IMR-90 (cell line): ENCODE measurements around the gene RFPL2. TPM values are rescaled to one million over a fixed set of nuclear protein-coding genes. Genes with fewer than 3 reads are reported as not detected.

Experiments
- ATAC-seq: fragments of 200-7000 bp; cut with Tn5 transposase; 2 replicates; pipeline ENCODE4 v1.9.1; 2020; ENCODE audit warnings: low read depth, mild to moderate bottlenecking, moderate library complexity
- BruUV-seq: library from RNA; stranded (reverse); fragments of 400-500 nt; replicated peaks from 2 replicates; lab custom pipeline; 2021; lab: Mats Ljungman, UMichigan
- CTCF ChIA-PET: fragments of 300-600 bp; formaldehyde crosslinking; extraction: SDS; loops from one replicate; lab custom pipeline; 2021; ENCODE audit warnings: antibody characterized with exemption; lab: Yijun Ruan, JAX
- POLR2A ChIA-PET: fragments of 300-600 bp; sonication (Branson Sonifier 250); formaldehyde crosslinking; loops from one replicate; lab custom pipeline; 2022; ENCODE audit warnings: antibody characterized with exemption; ENCODE audit not compliant: unreplicated experiment; lab: Charles Lee
- DNase-seq: peaks from one replicate; pipeline ENCODE4 v3.0.0; 2013
- H2AFZ ChIP-seq: replicated peaks from 2 replicates; pipeline ENCODE3; 2013; ENCODE audit warnings: low read length, mild to moderate bottlenecking; ENCODE audit not compliant: poor library complexity
- H2AK5ac ChIP-seq: 2 replicates; pipeline ENCODE4 v1.6.1; 2013; ENCODE audit warnings: low read depth, low read length, inconsistent platforms
- H2AK9ac ChIP-seq: replicated peaks from 2 replicates; pipeline ENCODE3; 2013; ENCODE audit warnings: mild to moderate bottlenecking, low read depth, low read length, moderate library complexity; ENCODE audit not compliant: poor library complexity
- H2BK120ac ChIP-seq: 2 replicates; pipeline ENCODE4 v1.6.1; 2013; ENCODE audit warnings: low read depth, low read length, inconsistent platforms
- H2BK15ac ChIP-seq: 3 replicates; pipeline ENCODE4 v1.6.1; 2013; ENCODE audit warnings: low read depth, low read length, inconsistent platforms
- H2BK20ac ChIP-seq: 2 replicates; pipeline ENCODE4 v1.6.1; 2013; ENCODE audit warnings: low read depth, mild to moderate bottlenecking, inconsistent platforms, low read length, moderate library complexity
- H2BK5ac ChIP-seq: 2 replicates; pipeline ENCODE4 v1.6.1; 2013; ENCODE audit warnings: mild to moderate bottlenecking, low read depth, low read length, inconsistent platforms; ENCODE audit not compliant: poor library complexity, severe bottlenecking
- H3K14ac ChIP-seq: replicated peaks from 2 replicates; pipeline ENCODE4 v1.6.1; 2013; ENCODE audit warnings: low read depth, low read length, inconsistent platforms
- H3K18ac ChIP-seq: 2 replicates; pipeline ENCODE4 v1.6.1; 2013; ENCODE audit warnings: low read depth, low read length, control low read depth
- H3K23ac ChIP-seq: 2 replicates; pipeline ENCODE4 v1.6.1; 2013; ENCODE audit warnings: low read depth, low read length, inconsistent platforms
- H3K27ac ChIP-seq: 2 replicates; pipeline ENCODE4 v1.5.1; 2013; ENCODE audit warnings: mild to moderate bottlenecking, control low read depth, low read length; ENCODE audit not compliant: insufficient read depth
- H3K27me3 ChIP-seq: 2 replicates; pipeline ENCODE4 v1.6.1; 2013; ENCODE audit warnings: low read length; ENCODE audit not compliant: control insufficient read depth, insufficient read depth
- H3K36me3 ChIP-seq: 2 replicates; pipeline ENCODE4 v1.6.1; 2013; ENCODE audit warnings: low read length, mixed read lengths; ENCODE audit not compliant: control insufficient read depth, insufficient read depth
- H3K4ac ChIP-seq: 2 replicates; pipeline ENCODE4 v1.6.1; 2013; ENCODE audit warnings: low read depth, low read length, inconsistent platforms
- H3K4me1 ChIP-seq: 2 replicates; pipeline ENCODE4 v1.6.1; 2013; ENCODE audit warnings: low read length, mixed read lengths; ENCODE audit not compliant: control insufficient read depth, insufficient read depth
- H3K4me2 ChIP-seq: 2 replicates; pipeline ENCODE4 v1.6.1; 2013; ENCODE audit warnings: low read depth, mild to moderate bottlenecking, control low read depth, low read length, moderate library complexity
- H3K4me3 ChIP-seq: 2 replicates; pipeline ENCODE4 v1.5.1; 2013; ENCODE audit warnings: low read depth, mild to moderate bottlenecking, control low read depth, low read length, moderate library complexity; ENCODE audit not compliant: insufficient read depth
- H3K56ac ChIP-seq: 2 replicates; pipeline ENCODE4 v1.6.1; 2013; ENCODE audit warnings: low read length, inconsistent platforms; ENCODE audit not compliant: insufficient read depth; ENCODE audit errors: extremely low read depth
- H3K79me1 ChIP-seq, 2 experiments: 2 replicates each; pipeline ENCODE4 v1.6.1; 2013; ENCODE audit warnings: low read length in 2 of 2, inconsistent platforms in 1 of 2, low read depth in 1 of 2
- H3K9ac ChIP-seq: 2 replicates; pipeline ENCODE4 v1.6.1; 2013; ENCODE audit warnings: low read depth, low read length, control low read depth
- H3K9me1 ChIP-seq: 2 replicates; pipeline ENCODE4 v1.6.1; 2013; ENCODE audit warnings: low read length, inconsistent platforms; ENCODE audit not compliant: insufficient read depth
- H3K9me3 ChIP-seq: 2 replicates; pipeline ENCODE4 v1.6.1; 2013; ENCODE audit warnings: low read length; ENCODE audit not compliant: control insufficient read depth, insufficient read depth
- H4K20me1 ChIP-seq: 2 replicates; pipeline ENCODE4 v1.6.1; 2013; ENCODE audit warnings: low read length, inconsistent platforms; ENCODE audit not compliant: insufficient read depth
- H4K5ac ChIP-seq: 2 replicates; pipeline ENCODE4 v1.6.1; 2013; ENCODE audit warnings: mild to moderate bottlenecking, low read depth, low read length, control low read depth
- H4K8ac ChIP-seq, 2 experiments: 2 replicates each; pipeline ENCODE4 v1.6.1; 2013; ENCODE audit warnings: low read depth in 2 of 2, low read length in 2 of 2, control low read depth in 1 of 2, inconsistent platforms in 1 of 2
- H4K91ac ChIP-seq: 2 replicates; pipeline ENCODE4 v1.6.1; 2013; ENCODE audit warnings: low read depth, low read length, inconsistent platforms; ENCODE audit not compliant: insufficient read depth
- CEBPB ChIP-seq: IDR thresholded peaks from 2 replicates; pipeline ENCODE4 v1.6.1; 2012; ENCODE audit warnings: low read depth, low read length, improper control_type of control experiment
- MAZ ChIP-seq: IDR thresholded peaks from 2 replicates; pipeline ENCODE4 v1.6.1; 2012; ENCODE audit warnings: low read depth, mild to moderate bottlenecking, low read length, improper control_type of control experiment, moderate library complexity, borderline replicate concordance
- MXI1 ChIP-seq: IDR thresholded peaks from 2 replicates; pipeline ENCODE4 v1.6.1; 2012; ENCODE audit warnings: low read depth, mild to moderate bottlenecking, low read length, moderate library complexity, borderline replicate concordance
- NFE2L2 ChIP-seq: fragments of 150-350 bp; IDR thresholded peaks from 2 replicates; pipeline ENCODE4 v1.6.1; 2016; ENCODE audit warnings: low read depth, mild to moderate bottlenecking, low read length
- RAD21 ChIP-seq: IDR thresholded peaks from 2 replicates; pipeline ENCODE4 v1.6.1; 2012; ENCODE audit warnings: low read length, improper control_type of control experiment
- RFX5 ChIP-seq: IDR thresholded peaks from 2 replicates; pipeline ENCODE4 v1.8.0; 2012; ENCODE audit warnings: low read depth, mild to moderate bottlenecking, low read length, moderate library complexity
- SMC3 ChIP-seq: fragments of 150-350 bp; IDR thresholded peaks from 2 replicates; pipeline ENCODE4 v1.6.1; 2016; ENCODE audit warnings: low read depth, mild to moderate bottlenecking, antibody characterized with exemption, low read length, moderate library complexity
- WGBS, 2 experiments: methylation state at CpG; one replicate each; pipeline versions ENCODE4 v1.1.5 to v1.1.7; 2013; ENCODE audit warnings: missing lambda C conversion rate in 2 of 2; ENCODE audit not compliant: insufficient read length in 1 of 2; ENCODE audit errors: extremely low coverage in 2 of 2; 5-methylcytosine and 5-hydroxymethylcytosine counted together
- dilution Hi-C: fragments of 300-500 bp; cut with HindIII; formaldehyde crosslinking; loops from one replicate; pipeline ENCODE4 v1.14.3; 2018; ENCODE audit warnings: low sequenced_read_pairs; ENCODE audit not compliant: unreplicated experiment
- in situ Hi-C: fragments of 300-500 bp; cut with MboI; formaldehyde crosslinking; loops from 3 replicates; pipeline ENCODE4 v1.14.3; 2019; ENCODE audit warnings: low sequenced_read_pairs, inconsistent platforms, mixed read lengths
- intact Hi-C: fragments of 100-400 bp; cut with micrococcal nuclease; formaldehyde crosslinking; loops from 2 replicates; pipeline ENCODE4 v1.10.0; 2022
- polyA plus RNA-seq, 3 experiments: library from polyadenylated mRNA; depleted of rRNA; stranded (reverse); fragments of >200 nt; gene quantifications; 2 replicates each; pipeline ENCODE4 v1.2.3, GENCODE V29; 2012; ENCODE audit warnings: low replicate concordance in 1 of 3
- total RNA-seq: library from RNA; depleted of rRNA; stranded (reverse); fragments of >200 nt; gene quantifications from 2 replicates; pipeline ENCODE4 v1.2.3, GENCODE V29; 2012

Gene RFPL2
- total and polyA plus RNA-seq, 2 of the 4 experiments (the other 2 are of a cell fraction): not detected

DNA sequence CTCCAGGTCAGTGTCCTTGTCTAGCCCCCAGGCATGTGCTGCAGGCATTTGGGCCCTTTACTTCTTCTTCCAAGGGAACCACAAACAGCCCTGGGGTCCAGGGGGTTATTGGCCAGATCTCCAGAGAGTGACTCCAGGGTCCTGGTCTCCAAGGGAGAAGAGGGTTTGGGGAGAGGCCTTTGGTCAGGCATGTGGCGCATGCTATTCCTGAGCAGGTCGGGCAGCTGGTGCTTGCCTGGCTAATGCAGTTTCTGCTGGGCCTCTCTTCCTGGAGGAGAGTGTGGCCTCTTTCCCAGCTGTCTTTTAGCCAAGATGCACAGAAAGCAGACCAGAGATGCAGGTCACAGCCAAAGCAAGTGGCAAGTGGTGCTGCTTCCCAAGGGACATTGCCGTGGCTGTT lies 3.8 kb upstream of the RFPL2 start:
- intact Hi-C loops: no loop called here
- 66% methylated on average over 3 of the region's 3 CpGs; no CpG with 5 or more reads in 1 of the 2 experiments for WGBS, 2 experiments
- Histone ChIP-seq H3K36me3 (no peaks in the 10 kb centered on the region), H3K27ac (no peak overlapping the region), H3K56ac (no peak overlapping the region), H3K18ac (no peak overlapping the region), H2AFZ (no peak overlapping the region), H2BK5ac (no peak overlapping the region), H4K5ac (no peak overlapping the region), H2BK15ac (no peak overlapping the region), H3K4me3 (no peak overlapping the region), H3K4me1 (no peaks in the 10 kb centered on the region), H3K23ac (no peak overlapping the region), H3K4me2 (no peak overlapping the region), H3K9me3 (no peaks in the 10 kb centered on the region), H3K79me1 (no peaks in the 10 kb centered on the region), H3K14ac (no peak overlapping the region), H3K27me3 (peaks cover 5% of the 10 kb centered on the region; the same call in 1 of the 2 replicates), H3K9me1 (no peaks in the 10 kb centered on the region), H4K91ac (no peak overlapping the region), H3K9ac (no peak overlapping the region), H4K20me1 (no peaks in the 10 kb centered on the region), H3K4ac (no peak overlapping the region), H2AK9ac (no peak overlapping the region), H2AK5ac (no peak overlapping the region), H4K8ac (no peak overlapping the region), H2BK120ac (no peak overlapping the region), H2BK20ac (no peak overlapping the region)
- ATAC-seq (no peak), DNase-seq (no peak)
- ChIA-PET CTCF (no interaction called here), POLR2A (no interaction called here)
- no TSS peak for BruUV-seq
- TF ChIP-seq NFE2L2 (no peak), CEBPB (no peak), MAZ (no peak), RAD21 (no peak), MXI1 (no peak), SMC3 (no peak), RFX5 (no peak)
- in situ Hi-C loops: no loop called here
- dilution Hi-C loops: no loop called here
